Vagina (tissue), 2 donors: ENCODE results near the gene C11orf54.

Source experiments
- POLR2A ChIP-seq, 2 donors: fragments of 450-650 bp; IDR thresholded peaks; one replicate each; pipeline ENCODE4 v1.6.1; 2017; ENCODE audit warnings: antibody characterized with exemption in 2 of 2, mild to moderate bottlenecking in 2 of 2, moderate library complexity in 2 of 2
- POLR2AphosphoS5 ChIP-seq, 2 donors: sonication (generic); formaldehyde crosslinking; IDR thresholded peaks; one replicate each; pipeline ENCODE4 v1.9.0; 2017; ENCODE audit warnings: antibody characterized with exemption in 2 of 2, mild to moderate bottlenecking in 2 of 2, low read depth in 1 of 2; ENCODE audit not compliant: insufficient read depth in 1 of 2
- TF ChIP-seq, protein P1 (sequence below), 3 experiments: fragments of 450-650 bp in 2 of 3; fragments of 200-600 bp in 1 of 3; sonication (generic) in 1 of 3; IDR thresholded peaks; one replicate each; pipeline ENCODE4 v1.5.1; 2017 to 2019; ENCODE audit warnings: antibody characterized with exemption in 3 of 3, mild to moderate bottlenecking in 2 of 3, moderate library complexity in 2 of 3

DNA sequence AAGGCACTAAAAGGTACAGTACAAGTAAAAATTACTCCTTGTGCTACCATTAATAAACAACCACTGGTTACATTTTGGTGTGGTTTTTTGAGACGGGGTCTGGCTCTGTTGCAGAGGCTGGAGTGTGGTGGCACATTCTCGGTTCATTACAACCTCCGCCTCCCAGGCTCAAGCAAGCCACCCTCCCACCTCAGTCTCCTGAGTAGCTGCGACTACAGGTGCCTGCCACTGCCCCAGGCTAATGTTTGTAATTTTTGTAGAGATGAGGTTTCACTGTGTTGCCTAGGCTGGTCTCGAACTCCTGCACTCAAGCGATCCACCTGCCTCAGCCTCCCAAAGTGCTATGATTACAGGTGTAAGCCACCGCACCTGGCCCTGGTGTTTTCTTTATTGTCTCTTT lies 20.9 kb upstream of the C11orf54 start:
- TF ChIP-seq POLR2AphosphoS5 (IDR thresholded peaks at IDR 0.05; ENCODE audit: insufficient read depth in 1 of 2, low read depth in 1 of 2) (no peak), POLR2A (IDR thresholded peaks at IDR 0.05) (no peak)
- TF ChIP-seq, protein P1, sequence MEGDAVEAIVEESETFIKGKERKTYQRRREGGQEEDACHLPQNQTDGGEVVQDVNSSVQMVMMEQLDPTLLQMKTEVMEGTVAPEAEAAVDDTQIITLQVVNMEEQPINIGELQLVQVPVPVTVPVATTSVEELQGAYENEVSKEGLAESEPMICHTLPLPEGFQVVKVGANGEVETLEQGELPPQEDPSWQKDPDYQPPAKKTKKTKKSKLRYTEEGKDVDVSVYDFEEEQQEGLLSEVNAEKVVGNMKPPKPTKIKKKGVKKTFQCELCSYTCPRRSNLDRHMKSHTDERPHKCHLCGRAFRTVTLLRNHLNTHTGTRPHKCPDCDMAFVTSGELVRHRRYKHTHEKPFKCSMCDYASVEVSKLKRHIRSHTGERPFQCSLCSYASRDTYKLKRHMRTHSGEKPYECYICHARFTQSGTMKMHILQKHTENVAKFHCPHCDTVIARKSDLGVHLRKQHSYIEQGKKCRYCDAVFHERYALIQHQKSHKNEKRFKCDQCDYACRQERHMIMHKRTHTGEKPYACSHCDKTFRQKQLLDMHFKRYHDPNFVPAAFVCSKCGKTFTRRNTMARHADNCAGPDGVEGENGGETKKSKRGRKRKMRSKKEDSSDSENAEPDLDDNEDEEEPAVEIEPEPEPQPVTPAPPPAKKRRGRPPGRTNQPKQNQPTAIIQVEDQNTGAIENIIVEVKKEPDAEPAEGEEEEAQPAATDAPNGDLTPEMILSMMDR (IDR thresholded peaks at IDR 0.05), result no peak
